Inflammatory macrophage (primary cell): ENCODE results near the gene MICALL1.

ENCODE experiments used
- DNase-seq, 2 donors: peaks; one replicate each; pipeline ENCODE4 v3.0.0-alpha.2; 2020 to 2022

The MICALL1 gene

DNA sequence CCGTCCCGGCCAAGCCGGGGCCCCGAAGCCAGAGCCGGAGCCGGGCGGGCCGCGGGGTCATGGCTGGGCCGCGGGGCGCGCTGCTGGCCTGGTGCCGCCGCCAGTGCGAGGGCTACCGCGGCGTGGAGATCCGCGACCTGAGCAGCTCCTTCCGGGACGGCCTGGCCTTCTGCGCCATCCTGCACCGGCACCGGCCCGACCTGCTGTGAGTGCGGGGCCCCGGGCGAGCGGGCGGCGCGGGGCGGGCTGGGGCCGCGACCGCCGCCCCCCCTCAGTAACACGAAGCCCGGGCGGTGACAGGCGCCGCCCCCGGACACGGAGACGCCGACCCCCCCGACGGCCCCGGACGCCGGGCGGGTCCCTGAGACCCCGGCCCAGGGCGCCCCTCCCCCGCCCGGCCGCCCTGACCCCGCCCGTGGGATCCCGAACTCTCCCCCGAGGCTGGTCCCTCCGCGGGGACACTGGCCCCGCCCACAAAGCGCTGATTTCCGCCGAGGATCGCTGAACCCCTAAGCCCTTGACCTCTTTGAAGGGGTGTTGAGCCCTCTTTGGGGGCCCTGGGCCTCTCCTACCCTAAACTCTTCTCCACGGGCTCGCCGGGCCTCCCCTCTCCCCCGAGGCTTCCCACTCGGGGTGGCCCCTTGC lies 389 bp downstream of the MICALL1 start:
- peak in 1 of 2 donors; percentile 42 for DNase-seq

DNA sequence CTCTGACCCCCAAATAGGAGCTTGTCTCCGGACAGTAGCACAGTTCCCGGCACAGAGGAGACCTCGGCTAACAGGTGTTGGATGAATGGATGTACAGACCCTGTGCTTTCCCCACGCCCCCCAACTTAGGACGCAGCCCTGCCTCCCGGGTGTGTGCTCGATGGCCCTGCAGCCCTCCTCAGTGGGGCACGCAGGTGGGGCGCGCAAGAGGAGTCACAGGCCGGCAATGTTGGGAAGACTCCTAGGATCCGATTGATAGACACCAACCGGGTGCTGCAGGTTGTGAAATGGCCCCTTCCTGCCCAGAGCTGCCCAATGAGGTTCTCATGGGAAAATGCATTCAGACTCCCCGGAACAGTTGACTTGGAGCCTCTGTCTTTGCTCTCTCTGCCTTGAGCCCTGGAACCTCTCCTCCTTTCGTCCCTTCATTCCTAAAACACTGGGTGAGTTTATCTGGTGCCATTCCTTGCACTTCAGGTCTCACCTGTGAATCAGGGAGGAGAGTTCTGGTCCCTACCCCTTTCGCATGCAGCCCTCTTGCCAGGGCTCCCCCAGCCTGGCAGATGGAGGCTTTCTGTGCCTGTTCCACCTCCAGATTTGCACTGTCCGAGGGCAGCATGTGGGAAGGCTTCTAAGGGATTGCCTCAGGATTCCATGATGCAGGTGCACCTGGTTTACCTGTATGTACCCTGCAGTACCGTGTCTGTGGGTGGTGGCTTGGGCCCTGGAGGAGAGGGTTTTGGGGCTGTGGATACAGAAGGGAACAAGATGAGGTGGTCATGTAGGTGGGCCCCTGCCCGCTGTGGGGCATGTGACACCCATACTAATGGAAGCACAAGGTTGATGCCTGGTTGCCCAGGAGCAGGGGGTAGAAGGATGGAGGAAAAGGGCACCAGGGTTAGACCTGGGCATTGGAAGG lies 1.2 kb downstream of the MICALL1 start:
- peak in 1 of 2 donors; percentile 26 for DNase-seq

DNA sequence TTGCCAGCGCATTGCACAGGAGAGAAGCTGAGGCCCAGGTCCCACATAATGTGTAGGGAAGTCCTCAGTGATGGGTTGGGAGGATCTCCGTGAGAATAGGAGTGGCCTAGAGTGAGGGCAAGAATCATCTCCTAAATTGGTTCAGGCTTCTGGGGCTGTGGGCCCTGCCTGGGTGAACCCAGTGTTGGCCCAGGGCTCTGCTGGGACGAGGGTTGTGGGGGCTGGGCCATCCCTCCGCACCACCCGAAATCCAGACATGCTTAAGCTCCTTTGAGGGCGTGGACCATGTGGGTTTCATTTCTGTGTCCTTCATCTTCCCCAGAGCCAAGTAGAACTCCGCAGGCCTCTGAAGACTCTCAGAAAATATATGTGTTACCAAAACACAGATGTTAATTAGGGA lies 3.7 kb downstream of the MICALL1 start:
- no peak for DNase-seq

DNA sequence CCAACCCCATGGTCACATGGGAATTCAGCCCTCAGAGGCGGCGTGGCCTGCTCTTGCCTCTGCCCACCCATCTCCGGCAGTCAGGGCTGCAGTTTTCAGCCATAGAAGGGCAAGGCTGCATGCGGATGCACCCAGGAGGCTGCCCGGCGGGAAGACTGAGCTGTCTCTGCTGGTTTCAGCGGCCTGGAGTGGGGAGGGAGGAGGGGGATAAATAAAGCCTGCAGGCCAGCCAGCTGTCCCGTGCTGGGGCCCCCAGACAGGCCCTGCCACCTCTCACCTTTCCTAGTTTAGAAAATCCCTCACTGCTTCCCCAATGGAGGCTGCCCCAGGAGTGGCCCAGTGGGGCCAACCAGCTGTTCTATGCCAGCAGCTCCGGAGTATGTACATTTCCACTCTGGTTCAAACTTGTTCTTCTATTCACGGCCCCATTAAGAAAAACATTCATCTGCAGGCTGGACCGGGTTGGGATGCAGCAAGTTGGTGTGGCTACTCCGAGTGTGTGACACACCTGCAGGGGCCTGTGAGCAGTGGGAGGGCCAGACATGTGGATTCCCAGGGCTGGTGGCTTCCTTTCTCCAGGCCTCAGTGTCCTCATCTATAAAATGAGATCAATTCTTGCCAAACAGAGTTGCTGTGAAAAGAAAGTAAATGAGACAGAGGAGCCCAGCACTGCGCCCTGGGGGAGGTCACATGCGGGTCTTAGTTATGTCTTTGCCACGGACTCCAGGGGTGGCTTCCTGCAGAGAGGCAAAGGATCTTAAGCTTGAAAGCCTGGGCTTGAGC lies 5.0 kb downstream of the MICALL1 start:
- no peak for DNase-seq

DNA sequence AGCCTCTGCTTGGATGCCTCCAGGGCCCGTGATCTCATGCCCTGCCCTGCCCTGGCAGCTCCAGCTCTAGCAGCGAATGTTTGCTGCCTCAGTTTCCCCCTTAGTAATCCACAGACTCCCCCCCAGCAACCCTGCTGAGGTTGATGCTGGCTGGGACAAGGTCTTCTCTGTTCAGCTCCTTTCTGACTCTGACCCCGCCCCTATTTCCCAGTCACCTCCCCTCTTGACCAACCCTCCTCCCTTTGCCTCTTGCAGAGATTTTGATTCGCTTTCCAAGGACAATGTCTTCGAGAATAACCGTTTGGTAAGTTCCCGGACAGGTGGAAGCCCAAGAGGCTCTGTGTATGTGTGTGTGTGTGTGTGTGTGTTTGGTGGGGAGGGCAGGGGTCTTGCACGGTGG lies 5.6 kb downstream of the MICALL1 start:
- no peak for DNase-seq

DNA sequence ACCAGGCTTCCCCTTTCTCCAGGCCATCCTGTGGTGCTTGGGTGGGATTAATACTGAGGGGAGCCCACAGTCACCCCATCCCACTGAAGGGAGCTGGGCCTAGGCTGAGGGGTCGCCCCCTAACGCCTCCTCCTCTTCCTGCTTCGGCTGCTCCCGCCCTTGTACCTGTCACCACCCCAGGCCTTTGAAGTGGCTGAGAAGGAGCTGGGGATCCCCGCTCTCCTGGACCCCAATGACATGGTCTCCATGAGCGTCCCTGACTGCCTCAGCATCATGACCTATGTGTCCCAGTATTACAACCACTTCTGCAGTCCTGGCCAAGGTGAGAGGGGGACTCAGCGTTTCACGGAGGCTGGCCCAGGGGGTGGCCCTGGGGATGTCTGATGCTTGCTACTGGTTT lies 6.1 kb downstream of the MICALL1 start:
- DNase-seq: no peak

DNA sequence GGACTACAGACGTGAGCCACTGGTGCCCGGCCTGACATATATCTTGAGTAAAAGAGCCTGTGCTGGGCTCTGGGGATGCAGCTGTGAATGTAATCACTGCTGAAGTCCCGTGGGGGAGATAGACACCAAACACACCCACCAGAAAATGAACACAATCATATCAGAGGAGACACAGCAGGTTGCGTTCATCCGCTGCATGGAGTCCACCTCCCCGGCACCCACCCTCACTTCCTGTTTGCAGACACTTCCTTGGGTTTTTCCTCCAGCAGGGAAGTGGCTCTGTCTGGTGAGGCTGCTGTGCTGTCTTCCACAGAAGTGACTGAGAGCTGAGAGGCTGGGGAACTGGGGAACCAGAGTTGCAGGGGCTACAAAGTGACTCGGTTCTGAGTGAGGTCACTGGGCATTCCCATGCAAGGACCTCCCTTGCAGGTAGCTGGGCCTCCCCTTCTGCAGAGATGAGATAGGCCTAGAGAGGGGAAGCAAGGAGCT lies 7.2 kb downstream of the MICALL1 start:
- DNase-seq: peak in 1 of 2 donors; percentile 46

DNA sequence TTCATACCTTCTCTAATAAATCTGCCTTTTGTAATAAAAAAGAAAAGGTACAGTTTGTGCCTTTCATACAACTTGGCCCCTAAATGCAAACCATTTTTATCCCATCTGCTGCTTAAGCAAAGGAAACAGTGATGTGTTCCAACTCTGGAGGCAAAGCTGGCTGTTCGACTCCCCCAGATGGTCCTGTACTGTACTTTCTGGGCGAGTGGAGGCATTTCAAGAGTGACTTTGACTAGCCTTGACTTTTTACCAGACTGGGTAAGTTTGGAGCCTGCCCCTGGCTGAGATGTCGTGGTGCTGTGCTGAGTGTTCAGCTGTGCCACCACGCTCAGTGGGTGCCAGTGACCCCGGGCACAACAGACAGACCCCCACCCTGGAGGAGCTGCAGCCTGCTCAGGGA lies 10.2 kb downstream of the MICALL1 start:
- DNase-seq: no peak

DNA sequence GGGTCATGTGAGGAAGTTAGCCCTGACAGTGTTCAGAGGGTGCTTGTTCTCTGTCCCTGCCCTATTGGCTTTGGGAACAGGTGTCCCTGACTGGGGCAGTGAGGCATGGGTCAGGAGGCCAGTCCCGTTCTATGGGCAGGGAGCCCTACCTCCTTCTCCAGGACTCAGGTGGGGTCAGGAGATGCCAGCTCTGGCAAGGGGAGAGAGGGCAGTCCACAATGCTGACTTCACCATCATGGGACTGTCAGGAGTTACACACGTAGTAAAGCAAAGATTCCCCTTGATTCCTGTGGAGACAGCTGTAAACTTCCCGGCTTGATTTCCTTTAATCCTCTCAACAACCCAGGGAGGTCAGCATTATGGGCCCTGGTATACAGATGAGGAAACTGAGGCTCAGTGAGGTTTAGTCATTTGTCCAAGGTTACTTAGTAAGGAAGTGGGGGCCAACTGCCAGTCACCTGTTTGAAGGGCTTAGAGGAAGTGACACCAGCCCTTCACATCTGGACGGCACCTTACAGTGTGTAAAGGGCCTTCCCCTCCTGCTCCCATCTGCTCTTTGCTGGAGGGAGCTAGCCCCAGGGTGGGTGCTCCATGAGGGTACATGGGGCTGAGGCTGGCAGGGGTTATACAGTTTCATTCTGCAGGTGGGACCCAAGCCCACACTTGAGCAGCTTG lies 11.9 kb downstream of the MICALL1 start:
- DNase-seq: no peak

DNA sequence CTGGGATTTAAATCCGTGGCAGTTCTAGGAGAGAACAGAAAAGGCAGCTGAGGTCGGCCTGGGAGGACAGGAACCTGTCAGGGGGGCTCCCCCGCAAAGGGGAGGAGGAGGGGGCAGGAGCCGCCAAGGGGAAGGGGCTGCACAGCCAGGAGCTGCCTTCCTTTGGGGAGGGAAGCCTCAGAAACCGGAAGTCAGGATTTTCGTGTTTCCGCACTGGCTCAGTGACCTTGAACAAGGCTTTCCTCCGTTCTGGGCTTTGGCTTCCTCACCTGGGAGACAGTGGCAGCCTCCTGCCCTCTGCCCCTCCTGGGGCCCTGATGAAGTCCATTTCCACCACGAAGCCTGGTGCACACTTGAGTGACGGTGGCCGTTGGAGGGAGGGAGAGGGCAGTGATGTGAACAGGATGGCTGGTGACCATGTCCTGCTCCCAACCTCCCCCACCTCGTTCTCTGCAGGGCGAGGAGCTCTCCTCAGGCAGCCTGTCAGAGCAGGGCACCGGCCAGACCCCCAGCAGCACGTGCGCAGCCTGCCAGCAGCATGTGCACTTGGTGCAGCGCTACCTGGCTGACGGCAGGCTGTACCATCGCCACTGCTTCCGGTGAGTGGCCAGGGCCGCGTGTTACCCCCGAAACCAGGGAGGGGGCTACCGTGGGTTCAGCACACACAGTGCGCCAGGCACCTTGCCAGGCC lies 12.6 kb downstream of the MICALL1 start:
- no peak for DNase-seq

DNA sequence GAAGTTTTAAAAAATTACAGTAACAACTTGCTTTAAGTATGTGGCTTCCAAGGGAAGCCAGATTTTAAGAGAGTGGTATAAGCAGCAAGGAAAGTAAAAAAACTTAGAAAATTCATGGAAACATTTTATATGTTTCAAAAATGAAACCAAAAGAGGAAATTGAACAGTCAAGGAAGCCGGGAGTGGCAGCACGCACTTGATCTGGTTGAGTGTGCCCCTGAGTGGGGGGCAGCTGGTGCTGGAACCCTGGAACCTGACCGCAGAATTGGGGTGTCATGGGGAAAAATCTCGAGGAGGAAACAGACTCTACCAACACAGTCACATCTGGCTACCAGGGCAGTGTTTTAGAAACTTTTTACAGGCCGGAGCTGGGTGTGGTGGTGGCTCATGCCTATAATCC lies 14.0 kb downstream of the MICALL1 start:
- DNase-seq: peak; percentile 10 to 40

DNA sequence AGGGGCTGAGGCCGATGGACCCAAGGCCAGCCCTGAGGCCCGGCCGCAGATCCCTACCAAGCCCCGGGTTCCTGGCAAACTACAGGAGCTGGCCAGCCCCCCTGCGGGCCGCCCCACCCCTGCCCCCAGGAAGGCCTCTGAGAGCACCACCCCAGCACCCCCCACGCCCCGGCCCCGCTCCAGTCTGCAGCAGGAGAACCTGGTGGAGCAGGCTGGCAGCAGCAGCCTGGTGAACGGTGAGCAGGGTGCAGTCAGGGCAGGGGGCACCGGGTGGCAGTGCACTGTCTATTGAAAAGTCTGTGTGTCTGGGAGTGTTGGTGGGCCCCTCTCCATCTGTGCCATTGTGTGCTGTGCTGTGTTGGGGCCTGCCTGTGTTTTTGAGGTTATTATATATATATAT lies 16.1 kb downstream of the MICALL1 start:
- DNase-seq: no peak

DNA sequence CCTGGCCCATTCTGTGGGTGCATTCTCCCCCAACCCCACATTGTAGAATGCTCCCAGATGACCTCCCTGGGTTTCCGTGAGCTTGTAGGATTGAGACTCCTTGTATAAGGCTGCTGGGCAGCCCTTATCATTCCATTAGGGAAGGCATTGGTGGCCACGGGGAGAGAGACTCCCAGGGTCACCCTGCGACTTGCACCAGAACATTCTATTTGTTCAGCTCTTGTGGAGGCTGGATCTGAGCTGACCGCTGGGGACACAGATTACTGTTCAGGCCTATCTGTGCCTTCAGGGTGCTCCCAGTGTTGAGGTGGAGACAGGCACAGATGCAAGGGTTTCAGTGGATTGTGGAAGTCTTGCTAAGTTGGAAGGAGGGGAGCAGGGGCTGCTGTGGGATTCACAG lies 17.8 kb downstream of the MICALL1 start:
- no peak for DNase-seq

DNA sequence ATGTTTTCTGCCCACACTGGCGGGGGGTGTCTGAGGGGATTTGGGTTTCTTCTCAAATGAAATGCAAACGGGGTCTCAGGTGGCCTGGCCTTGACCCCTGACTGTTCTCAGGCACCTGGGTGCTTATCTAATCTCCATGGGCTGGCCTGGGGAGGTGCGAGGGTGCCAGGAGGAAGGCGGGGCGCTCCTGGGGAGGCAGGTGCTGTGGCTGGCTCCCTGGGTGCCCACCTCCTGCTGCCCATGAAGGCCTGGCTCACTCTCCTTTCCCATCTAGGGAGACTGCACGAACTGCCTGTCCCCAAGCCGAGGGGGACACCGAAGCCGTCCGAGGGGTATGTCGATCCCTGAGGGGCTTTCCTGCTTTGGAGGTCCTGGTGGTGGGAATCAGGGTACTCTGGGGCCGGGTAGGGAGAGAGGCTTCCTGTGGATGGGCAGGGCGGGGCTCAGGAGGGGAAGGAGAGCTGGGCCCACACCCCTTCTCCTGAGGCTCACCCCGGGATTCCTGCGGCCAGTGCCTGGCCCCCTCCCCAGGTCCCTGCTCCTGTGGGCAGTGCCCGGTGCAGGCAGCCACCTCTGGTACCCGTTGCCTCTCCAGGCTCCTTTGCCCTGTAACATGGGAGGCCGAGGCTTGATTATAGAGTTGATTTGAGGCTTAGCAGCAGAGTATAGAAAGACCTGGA lies 18.4 kb downstream of the MICALL1 start:
- DNase-seq: no peak

DNA sequence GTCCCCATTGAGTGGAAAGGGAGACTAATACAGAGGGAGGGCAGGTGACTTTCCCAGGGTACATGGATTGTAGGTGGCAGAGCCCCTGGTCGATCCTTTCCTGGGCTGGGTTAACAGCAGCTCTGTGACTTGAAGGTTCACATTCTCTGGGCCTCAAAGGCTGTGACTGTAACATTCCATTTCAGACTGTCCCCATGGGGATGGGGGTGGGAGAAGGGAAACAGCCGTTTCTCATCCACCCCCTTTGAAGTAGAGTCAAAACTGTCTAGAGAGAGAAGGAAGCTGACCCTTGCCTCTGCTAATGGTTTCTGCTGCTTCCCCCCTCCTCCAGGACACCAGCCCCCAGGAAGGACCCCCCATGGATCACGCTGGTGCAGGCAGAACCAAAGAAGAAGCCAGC lies 19.2 kb downstream of the MICALL1 start:
- DNase-seq: no peak

DNA sequence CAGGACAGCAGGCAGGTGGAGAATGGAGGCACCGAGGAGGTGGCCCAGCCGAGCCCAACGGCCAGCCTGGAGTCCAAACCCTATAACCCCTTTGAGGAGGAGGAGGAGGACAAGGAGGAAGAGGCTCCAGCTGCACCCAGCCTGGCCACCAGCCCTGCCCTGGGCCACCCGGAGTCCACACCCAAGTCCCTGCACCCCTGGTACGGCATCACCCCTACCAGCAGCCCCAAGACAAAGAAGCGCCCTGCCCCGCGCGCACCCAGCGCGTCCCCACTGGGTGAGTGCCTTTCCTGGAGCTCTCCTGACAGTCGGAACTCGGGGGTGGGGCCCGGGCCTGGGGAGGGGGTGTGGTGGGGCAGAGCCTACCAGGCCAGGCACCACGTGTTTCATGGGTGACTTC lies 19.7 kb downstream of the MICALL1 start:
- no peak for DNase-seq

DNA sequence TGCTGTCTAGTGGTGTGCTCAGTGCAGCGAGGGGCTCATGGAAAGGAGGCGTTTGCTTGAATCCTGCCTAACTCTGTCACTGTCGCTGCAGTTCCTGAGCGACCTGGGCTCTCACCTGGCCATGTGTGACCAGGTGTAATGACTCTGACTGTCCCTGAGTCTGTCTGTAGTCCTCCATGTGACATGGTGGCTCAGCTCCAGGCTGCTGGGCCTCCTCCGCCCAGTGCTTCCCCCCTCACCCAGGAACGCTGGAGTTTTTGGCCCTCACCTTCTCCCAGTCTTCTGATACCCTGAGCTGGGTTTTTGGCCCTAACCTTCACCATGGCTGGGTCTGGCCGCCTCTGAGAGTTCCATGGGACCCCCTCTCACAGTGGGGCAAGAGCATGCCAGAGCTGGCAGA lies 20.3 kb downstream of the MICALL1 start:
- no peak for DNase-seq

DNA sequence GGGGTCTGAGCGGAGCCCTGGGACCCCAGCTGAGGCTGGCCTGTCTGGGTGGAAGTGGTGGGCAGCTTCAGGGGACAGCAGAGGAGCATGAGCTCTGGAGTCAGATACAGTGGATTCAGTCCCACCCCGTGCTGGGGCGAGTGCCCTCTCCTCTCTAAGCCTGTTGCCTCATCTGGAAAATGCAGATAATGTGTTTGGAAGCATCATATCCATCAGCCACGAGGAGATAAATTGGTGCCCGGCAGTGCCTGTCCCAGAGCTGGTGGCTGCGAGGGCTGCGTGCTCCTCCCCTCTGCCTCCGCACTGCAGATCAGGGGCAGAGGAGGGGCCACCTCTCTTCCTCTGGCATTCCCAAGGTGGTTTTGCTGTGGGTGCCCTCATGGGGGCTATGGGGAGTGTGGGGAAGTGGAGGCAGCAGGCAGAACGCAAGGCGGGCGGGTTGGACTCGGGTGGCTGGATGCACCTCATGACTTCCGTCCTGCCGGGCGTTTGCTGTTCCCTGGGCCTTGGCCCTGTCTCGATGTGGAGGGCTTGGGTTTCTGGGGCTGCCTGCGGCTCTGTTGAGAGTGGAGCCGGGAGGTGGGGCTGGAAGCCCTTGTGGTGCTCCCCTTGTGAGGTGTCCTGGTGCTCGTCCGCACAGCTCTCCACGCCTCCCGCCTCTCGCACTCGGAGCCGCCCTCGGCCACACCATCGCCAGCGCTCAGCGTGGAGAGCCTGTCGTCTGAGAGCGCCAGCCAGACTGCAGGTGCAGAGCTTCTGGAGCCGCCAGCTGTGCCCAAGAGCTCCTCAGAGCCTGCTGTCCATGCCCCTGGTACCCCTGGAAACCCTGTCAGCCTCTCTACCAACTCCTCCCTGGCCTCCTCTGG lies 20.9 kb downstream of the MICALL1 start:
- DNase-seq: no peak

DNA sequence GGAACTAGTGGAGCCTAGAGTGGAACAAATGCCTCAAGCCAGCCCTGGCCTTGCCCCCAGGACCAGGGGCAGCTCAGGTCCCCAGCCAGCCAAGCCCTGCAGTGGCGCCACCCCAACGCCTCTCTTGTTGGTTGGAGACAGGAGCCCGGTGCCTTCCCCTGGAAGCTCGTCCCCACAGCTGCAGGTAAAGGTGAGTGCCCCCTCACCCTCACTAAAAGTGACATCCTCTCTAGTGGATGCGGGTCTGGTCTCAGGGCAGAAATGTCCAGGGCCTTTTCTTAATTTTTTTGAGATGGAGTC lies 21.5 kb downstream of the MICALL1 start:
- DNase-seq: no peak

DNA sequence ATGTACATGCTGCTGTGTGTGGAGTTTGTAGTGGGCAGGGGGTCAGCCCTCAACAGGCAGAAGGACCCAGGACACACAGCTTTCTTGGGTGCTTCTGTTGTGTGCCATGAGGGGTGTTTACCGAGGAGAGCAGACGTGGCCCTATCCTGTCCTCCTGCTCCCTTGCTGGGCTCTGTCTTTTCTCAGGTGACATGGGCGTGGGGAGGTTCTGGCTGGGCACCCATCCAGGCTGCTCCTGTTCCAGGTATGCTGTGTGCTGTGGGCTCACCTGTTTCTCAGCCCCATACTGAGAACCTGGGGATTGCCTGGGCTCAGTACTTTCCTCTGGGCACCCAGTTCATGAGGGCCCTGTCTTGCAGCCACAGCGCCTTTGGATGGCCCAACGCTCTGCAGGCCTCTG lies 23.3 kb downstream of the MICALL1 start:
- DNase-seq: no peak
